Activated CD4-positive, alpha-beta T cell treated with anti-CD3 and anti-CD28 coated beads for 4 hours (primary cell): ENCODE measurements around the gene PSTPIP1.
A peak's percentile ranks its signal among the peaks of the same experiment; 100 is the strongest.

Experiments
- DNase-seq, 2 donors: peaks; one replicate each; pipeline ENCODE4 v3.0.0-alpha.2; 2020

PSTPIP1 gene

GRCh38 chr15:77020348-77021087, 25.6 kb downstream of the PSTPIP1 start:
- DNase-seq = no peak

DNA sequence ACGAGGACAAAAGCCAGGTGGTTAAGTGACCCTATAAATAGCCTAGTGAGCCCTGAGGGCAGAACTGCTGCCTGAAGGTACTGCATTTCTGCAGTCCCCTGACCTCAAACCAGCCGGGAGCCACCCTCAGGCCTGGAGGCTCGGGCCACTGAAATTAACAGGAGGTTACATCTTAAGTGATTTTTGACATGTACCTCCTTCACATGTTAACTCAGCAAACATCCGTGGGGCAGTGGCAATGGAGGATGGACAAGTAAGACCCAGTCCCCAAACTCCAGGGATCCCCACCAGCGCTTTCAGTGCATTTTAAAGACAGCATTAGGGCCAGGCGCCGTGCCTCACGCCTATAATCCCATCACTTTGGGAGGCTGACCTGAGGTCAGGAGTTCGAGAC, 26.2 kb downstream of the PSTPIP1 start:
- no peak for DNase-seq

GRCh38 chr15:77021803-77022381, 27.0 kb downstream of the PSTPIP1 start:
- peak in 1 of 2 donors; percentile 21 for DNase-seq

GRCh38 chr15:77022646-77023575, 28.0 kb downstream of the PSTPIP1 start:
- no peak for DNase-seq

- DNase-seq = no peak
Observed at GRCh38 chr15:77023576-77024272, 28.8 kb downstream of the PSTPIP1 start.

- DNase-seq = peak; percentile 53 to 71
Observed at GRCh38 chr15:77024273-77025082, 29.6 kb downstream of the PSTPIP1 start.

DNA sequence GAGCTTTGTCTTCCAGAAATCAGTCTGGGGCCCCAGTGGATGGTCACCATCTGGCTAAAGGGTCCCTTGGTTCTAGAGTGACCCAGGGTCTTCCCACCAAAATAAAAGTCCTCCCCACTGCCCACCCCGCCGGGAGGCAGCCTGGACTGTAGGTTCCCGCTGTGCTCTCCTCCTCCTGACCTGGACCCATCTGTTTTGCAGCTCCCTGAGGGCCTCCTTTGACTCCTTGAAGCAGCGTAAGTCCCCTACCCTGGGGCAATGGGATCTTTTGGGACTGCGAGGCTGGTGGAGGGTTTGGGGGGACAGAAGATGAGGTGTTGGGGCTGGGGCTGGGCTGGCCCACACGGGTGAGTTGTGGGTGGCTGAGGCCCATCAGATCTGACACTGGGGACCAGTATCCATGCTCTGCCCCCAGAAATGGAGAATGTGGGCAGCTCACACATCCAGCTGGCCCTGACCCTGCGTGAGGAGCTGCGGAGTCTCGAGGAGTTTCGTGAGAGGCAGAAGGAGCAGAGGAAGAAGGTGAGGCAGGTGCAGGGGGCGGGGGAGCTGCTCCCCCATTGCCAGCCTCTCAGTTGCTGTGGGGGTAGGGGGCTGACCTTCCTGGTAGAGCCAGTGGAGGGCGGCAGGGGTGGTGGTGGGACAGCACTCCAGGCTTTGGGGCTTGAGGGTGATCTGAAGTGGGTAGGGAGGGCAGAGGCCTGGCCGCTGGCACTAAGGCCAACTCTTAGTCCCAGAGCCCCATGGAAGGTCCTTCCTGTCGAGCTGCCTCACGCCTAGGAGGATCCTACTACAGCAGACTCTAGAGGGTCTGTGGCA, 30.4 kb downstream of the PSTPIP1 start:
- peak in 1 of 2 donors; percentile 0 for DNase-seq

GRCh38 chr15:77025941-77026411, 31.1 kb downstream of the PSTPIP1 start:
- no peak for DNase-seq

- DNase-seq = peak in 1 of 2 donors; percentile 0
Observed at GRCh38 chr15:77026501-77027110, 31.7 kb downstream of the PSTPIP1 start.

DNA sequence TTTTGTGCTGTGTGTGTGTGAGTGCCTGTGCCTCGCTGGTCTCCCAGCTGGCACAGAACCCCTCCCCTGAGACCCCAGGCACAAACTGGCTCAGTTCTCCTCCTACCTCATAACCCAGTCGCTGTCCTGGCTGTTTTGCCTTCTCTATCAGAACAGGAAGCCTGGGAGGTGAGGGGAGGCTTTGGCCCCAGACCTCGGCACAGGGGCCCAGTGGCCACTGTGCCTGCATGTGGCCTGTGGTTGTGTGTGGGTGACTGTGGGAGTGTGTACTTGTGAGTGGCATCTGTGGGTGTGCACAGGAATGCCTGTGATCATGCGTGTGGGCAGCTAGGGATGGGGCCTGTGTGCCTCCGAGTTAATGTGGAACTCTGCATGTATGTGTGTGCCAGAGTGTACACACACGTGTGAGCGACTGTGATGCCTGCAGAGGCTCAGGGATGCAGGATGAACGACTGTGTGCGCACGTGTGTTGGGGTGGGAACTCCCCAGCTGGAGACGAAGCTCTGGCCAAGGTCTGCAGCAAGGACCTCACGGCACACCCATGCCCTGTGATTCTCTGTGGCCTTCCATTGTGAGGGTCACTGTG, 32.3 kb downstream of the PSTPIP1 start:
- DNase-seq = peak in 1 of 2 donors; percentile 0

- DNase-seq = peak in 1 of 2 donors; percentile 1
Observed at GRCh38 chr15:77027697-77028450, 32.9 kb downstream of the PSTPIP1 start.

DNA sequence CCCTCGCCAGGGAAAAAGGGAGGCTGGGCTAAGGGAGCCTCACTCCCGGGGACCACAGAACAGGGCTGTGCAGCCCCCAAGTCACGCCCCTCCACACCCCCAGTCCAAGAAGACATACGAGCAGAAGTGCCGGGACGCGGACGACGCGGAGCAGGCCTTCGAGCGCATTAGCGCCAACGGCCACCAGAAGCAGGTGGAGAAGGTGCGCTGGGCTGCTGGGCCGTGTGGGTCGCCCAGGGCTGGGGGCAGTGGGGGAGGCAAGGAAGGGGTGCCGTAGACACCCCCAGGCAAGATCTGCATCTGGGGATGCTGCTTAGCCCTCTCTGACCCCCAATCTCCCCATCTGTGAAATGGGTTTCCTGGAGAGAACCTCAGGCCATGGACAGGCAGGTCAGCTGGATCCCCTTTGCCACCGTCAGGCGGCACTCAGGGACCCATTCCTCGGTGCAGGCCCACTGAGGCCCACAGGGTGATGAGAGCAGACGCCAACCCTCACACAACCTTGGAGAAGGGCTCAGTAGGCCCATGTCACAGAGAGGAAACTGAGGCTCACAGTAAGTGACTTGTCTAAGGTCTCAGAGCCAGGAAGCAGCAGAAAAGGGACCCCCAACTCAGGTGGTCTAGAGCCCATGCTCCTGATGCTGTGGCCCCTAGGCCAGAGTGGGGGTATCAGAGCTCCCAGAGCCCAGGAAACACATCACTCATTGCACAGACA, 33.7 kb downstream of the PSTPIP1 start:
- DNase-seq = peak in 1 of 2 donors; percentile 0

DNA sequence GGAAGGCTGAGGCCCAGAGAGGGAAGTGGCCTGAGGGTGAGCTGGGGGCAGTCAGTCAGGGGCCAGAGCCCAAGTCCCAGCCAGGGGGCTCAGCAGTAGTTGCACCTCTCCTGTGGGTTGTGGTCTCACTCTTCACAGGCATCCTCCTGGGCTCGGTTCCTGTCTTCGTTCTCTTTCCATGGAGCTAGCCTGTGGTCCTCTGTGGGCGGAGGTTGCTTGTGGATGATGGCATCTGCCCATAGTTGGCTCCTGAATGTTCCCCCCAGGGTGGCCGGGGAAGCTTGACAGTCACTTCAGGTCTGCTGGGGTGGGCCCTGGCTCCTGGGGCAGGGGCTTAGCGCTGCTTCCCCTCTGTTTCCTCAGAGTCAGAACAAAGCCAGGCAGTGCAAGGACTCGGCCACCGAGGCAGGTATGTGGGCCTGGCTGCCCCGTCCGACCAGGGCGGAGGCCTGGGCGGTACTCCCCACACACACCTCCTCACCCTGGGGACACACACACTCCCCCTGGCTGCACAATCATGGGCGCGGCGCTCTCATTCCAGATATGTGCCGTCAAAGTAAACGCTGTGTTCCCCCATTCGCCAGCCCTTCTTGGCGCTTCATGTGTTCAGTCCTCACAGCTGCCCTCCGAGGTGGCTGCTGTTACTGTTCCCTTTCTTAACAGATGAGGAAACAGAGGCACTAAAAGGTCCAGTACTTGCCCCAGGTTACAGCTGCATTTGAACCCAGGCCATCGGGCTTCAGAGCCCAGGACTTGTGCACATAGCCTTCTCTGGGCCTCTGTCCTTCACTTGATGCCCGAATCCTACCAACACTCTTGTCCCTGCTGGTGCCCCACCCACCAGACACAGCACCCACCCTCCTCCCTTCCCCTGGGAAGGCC, 34.5 kb downstream of the PSTPIP1 start:
- peak in 1 of 2 donors; percentile 0 for DNase-seq

- peak in 1 of 2 donors; percentile 1 for DNase-seq
Observed at GRCh38 chr15:77030048-77030927, 35.4 kb downstream of the PSTPIP1 start.

DNA sequence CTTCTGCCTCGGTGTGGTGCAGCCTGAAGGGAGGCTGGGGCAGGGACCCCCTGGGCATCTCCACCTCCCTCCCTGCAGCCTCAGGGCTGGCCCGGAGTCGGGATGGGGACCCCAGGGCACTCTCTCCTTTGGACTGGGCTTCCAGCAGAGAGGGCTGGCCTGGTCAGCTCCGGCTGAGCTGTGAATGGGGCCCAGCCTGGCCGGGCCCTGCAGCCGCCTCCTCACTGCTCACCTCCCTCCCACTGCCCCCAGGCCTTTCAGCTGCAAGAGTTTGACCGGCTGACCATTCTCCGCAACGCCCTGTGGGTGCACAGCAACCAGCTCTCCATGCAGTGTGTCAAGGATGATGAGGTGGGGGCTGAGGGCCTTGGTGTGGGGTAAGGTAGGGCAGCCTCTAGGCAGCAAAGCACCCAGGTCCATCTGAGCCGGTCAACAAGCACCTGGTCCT, 36.0 kb downstream of the PSTPIP1 start:
- DNase-seq = no peak

DNA sequence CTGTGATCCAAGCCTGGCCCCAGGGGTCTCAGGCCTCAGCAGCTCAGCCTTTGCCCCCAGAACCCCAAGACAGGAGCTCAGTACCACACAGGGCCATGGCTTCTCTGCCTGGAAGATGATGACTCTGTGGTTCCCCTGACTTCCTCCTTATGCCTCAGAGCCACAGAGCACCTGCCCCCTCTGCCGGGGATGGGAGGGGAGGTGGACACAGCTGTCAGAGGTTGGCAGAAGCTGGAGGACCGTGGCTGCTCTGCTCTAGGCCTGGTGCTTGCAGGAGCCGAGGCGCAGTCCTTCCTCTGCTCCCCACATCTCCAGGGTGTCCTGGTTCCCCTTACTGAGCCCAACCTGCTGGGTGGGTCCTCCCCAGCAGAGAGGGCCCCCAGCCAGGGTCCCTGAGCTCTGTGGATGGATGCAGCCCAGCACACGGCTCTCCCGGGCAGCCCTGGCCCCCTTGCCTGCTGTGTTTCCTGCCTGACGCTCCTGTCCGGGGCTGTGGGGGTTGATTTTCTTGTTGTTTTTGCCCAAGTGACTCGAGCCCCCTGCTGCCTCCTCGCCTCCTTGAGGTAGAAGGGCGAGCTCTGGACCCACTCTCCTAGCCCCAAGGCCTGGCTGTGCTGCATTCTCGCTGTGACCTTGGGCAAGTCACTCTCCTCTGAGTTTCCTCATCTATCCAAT, 36.6 kb downstream of the PSTPIP1 start:
- DNase-seq = peak in 1 of 2 donors; percentile 4
